ENCODE data around the gene RICTOR. TPM values are rescaled to one million over a fixed set of nuclear protein-coding genes. Genes with fewer than 3 reads are reported as not detected.

RICTOR gene
- total and polyA plus RNA-seq, 3 donors from 2014 or later: 14.4 to 61.8 (median 57.7) TPM

DNA sequence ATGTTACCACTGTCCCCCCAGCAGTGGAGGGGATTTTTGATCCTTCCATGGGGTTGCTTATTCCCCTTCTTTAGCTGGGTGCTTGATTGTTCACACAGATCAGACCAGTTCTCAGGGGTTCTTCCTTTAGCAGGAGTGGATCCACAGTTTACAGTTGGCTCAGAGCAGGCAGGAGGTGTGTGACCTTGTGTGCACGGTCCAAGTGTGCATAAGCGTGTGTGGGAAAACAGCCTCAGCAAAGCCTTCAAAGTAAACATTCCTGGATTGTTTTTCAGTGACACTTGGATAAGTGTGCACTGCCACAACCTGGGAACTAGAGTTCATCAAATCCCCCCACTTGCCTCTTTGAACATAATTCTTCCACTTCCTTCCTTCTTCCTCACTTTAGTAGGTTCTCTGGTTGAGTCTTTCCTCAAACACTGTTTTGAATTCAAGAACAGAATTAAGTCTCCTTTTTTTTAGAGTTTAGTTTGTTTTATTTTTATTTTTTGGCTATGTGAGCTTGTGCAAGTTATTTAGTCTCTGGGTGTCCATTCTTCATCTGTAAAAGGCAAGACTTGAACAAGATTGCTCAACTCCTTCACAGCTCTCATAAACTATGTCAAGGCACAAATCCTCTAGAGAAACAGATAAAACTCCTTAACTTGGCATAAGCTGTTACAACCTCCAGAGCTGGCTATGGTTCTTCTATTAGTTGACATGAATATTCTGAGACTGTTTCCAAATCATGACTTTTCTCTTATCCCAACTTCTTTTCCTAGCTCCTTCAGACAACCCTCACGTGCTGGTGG, 150.3 kb downstream of the RICTOR start:
- H3K9me3 ChIP-seq: no peaks in the 10 kb centered on the region
- no peak overlapping the region for H3K4me3 ChIP-seq
- intact Hi-C loops (cut with DNase I; ENCODE audit: low total_unique reads): no loop called here
- no peaks in the 10 kb centered on the region for H3K27me3 ChIP-seq
- no peak for DNase-seq
- no peaks in the 10 kb centered on the region for H3K4me1 ChIP-seq
- TF ChIP-seq CTCF (IDR thresholded peaks at IDR 0.05) (no peak), POLR2A (IDR thresholded peaks at IDR 0.05) (no peak)
- 67% methylated on average over 3 of the region's 3 CpGs for WGBS, 2 donors
- no peak overlapping the region for H3K27ac ChIP-seq
- no peaks in the 10 kb centered on the region for H3K36me3 ChIP-seq (ENCODE audit: low read depth, missing control alignments)

GRCh38 chr5:38922199-38922598, 152.0 kb downstream of the RICTOR start:
- no peaks in the 10 kb centered on the region for H3K27me3 ChIP-seq
- no peaks in the 10 kb centered on the region for H3K4me1 ChIP-seq
- H3K36me3 ChIP-seq (ENCODE audit: low read depth, missing control alignments): no peaks in the 10 kb centered on the region
- peak; percentile 78 for DNase-seq
- H3K9me3 ChIP-seq: no peaks in the 10 kb centered on the region
- intact Hi-C loops (cut with DNase I; ENCODE audit: low total_unique reads): no loop called here
- WGBS, 2 donors: 19 to 44% methylated on average over 1 of the region's 1 CpG
- no peak overlapping the region for H3K27ac ChIP-seq
- TF ChIP-seq POLR2A (IDR thresholded peaks at IDR 0.05) (no peak), CTCF (IDR thresholded peaks at IDR 0.05) (peak; percentile 29 to 74 (median 69))
- no peak overlapping the region for H3K4me3 ChIP-seq

DNA sequence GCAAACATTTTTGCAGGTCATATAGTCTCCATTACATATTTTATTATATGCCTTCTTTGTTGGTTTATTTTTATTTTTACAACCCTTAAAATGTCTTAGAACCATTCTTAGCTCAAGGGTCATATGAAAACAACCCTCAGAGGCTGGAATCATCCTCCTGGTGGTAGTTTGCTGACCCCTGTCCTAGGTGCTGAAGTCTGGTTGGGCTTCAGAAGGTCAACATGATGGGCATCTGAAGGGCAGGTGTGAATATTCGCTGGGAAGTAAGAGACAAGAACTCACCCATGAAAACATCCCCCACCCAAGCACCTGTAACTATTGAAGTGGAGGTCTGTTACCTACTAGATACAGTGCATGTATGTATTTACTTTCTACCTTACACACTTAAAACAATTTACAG, 153.0 kb downstream of the RICTOR start:
- Histone ChIP-seq H3K4me3 (no peak overlapping the region), H3K4me1 (no peaks in the 10 kb centered on the region), H3K9me3 (no peaks in the 10 kb centered on the region), H3K36me3 (ENCODE audit: low read depth, missing control alignments) (no peaks in the 10 kb centered on the region), H3K27me3 (no peaks in the 10 kb centered on the region), H3K27ac (no peak overlapping the region)
- WGBS, 2 donors: 52 to 95% methylated on average over 1 of the region's 1 CpG
- no peak for DNase-seq
- TF ChIP-seq CTCF (IDR thresholded peaks at IDR 0.05): no peak
- TF ChIP-seq POLR2A (IDR thresholded peaks at IDR 0.05): no peak
- intact Hi-C loops (cut with DNase I; ENCODE audit: low total_unique reads): no loop called here

DNA sequence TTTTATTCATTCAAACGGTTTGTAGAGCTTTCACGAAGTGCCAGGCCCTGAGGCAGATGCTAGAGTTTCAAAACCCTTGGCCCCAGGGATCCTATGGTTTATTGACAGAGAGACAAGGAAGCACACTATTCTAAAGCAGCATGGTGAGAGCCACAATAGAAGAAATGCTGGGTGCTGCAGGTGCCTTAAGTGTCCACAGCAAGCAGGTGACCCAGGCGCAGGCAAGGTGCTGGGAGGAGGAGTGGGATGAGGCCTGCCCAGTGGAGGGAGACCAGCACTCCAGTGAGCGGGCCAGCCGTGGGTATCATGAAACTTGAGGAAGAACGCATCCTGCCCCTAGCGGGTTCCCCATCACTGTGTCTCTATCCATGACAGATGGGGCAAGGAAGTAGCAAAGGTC, 157.4 kb downstream of the RICTOR start:
- no peaks in the 10 kb centered on the region for H3K4me1 ChIP-seq
- TF ChIP-seq CTCF (IDR thresholded peaks at IDR 0.05) (no peak), POLR2A (IDR thresholded peaks at IDR 0.05) (no peak)
- H3K4me3 ChIP-seq: no peak overlapping the region
- no peaks in the 10 kb centered on the region for H3K36me3 ChIP-seq (ENCODE audit: low read depth, missing control alignments)
- 76 to 78% methylated on average over 7 of the region's 7 CpGs for WGBS, 2 donors
- no peaks in the 10 kb centered on the region for H3K27me3 ChIP-seq
- no peak overlapping the region for H3K27ac ChIP-seq
- H3K9me3 ChIP-seq: no peaks in the 10 kb centered on the region
- intact Hi-C loops (cut with DNase I; ENCODE audit: low total_unique reads): no loop called here
- DNase-seq: no peak

DNA sequence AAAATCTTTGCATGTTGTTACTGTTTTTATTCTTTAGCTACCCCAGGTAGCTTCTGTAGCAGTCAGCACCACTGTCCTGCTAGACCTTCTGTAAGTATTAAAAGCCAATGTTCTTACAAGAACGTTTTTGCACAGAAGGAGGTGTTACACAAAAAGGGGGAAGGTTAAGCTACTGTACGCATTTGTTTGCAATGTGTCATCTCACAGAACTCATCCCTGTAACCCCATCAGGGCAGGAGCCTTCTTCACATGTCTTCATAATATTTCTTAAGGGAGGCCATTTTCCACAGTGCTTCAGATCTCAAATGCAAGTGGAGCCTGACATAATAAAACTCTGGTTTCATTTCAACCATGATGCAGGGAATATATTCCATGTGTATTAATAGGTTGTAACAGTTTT, 160.5 kb downstream of the RICTOR start:
- WGBS, 2 donors: 76 to 80% methylated on average over 2 of the region's 2 CpGs
- no peak for DNase-seq
- no peaks in the 10 kb centered on the region for H3K27me3 ChIP-seq
- intact Hi-C loops (cut with DNase I; ENCODE audit: low total_unique reads): no loop called here
- H3K4me1 ChIP-seq: no peaks in the 10 kb centered on the region
- no peaks in the 10 kb centered on the region for H3K9me3 ChIP-seq
- H3K36me3 ChIP-seq (ENCODE audit: low read depth, missing control alignments): no peaks in the 10 kb centered on the region
- H3K4me3 ChIP-seq: no peak overlapping the region
- no peak for TF ChIP-seq POLR2A (IDR thresholded peaks at IDR 0.05)
- no peak for TF ChIP-seq CTCF (IDR thresholded peaks at IDR 0.05)
- H3K27ac ChIP-seq: no peak overlapping the region
